HG02981 (cell line): ENCODE measurements around the gene EGLN3.

ENCODE experiments used
- ATAC-seq: cut with Tn5 transposase; IDR thresholded peaks from one replicate; pipeline ENCODE4 v1.9.1; 2021; ENCODE audit warnings: mild to moderate bottlenecking, moderate library complexity; ENCODE audit not compliant: unreplicated experiment

Gene EGLN3

DNA sequence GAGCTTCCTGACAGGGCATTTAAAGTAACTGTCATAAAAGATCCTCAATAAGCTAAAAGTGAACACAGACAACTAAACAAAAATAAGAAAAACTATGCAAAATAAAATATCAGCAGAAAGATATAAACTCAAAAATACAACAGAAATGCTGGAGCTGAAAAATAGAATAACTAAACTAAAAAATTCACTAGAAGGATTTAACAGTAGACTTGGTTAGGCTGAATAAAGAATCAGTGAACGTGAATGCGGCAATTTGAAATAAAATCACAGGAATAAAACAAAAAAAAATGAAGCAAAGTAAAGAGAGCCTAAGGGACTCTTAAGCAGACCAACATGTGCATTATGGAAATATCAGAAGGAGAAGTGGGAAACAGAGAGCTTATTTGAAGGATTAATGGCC, 74.6 kb downstream of the EGLN3 start:
- ATAC-seq, result no peak
